Left renal pelvis (tissue), 4 donors: ENCODE measurements around the gene S100B. TPM values are rescaled to one million over a fixed set of nuclear protein-coding genes. Genes with fewer than 3 reads are reported as not detected.

Experiments used
- polyA plus RNA-seq, 4 donors: library from polyadenylated mRNA; unstranded; fragments of 120-200 nt; gene quantifications; one replicate each; pipeline ENCODE4 v1.2.1, GENCODE V29; 2013; ENCODE audit not compliant: insufficient read length in 4 of 4

S100B gene
- polyA plus RNA-seq, 4 donors = 2.1 to 13.8 (median 9.8) TPM

Other genes with a start within 250 kb of the S100B start
- gene DIP2A, start 146.2 kb downstream of the S100B start, polyA plus RNA-seq = 10 to 100 TPM; 24.3 to 49.8 (median 33.6) TPM
- 100 to 1,000 TPM; 120 to 127 (median 123) TPM for gene PRMT2, start 30.6 kb upstream of the S100B start, polyA plus RNA-seq